Measurements from ENCODE around the gene PCDHA10. TPM values are rescaled to one million over a fixed set of nuclear protein-coding genes. Genes with fewer than 3 reads are reported as not detected.

Gene PCDHA10
- total RNA-seq, 3 donors from 2014 or later (not counting 1 experiment from before 2014, with no cell fraction given), result not detected

- intact Hi-C loops (cut with micrococcal nuclease), result no loop called here
- H3K9me3 ChIP-seq (ENCODE audit: control insufficient read depth, insufficient read depth, low read length), result peaks cover 31% of the 10 kb centered on the region
- TF ChIP-seq CTCF (IDR thresholded peaks at IDR 0.05), result no peak
- Mint-ChIP-seq H3K9me3 (peaks cover 2 to 11% of the 10 kb centered on the region in 2 donors), H3K27me3 (ENCODE audit: low read depth in 2 of 2) (peaks cover 0 to 5% of the 10 kb centered on the region in 2 donors), H3K4me1 (no peaks in the 10 kb centered on the region), H3K36me3 (no peaks in the 10 kb centered on the region), H3K27ac (no peak overlapping the region), H3K4me3 (no peak overlapping the region)
- DNase-seq (no peak), ATAC-seq (no peak)
- H3K27me3 ChIP-seq (ENCODE audit: control insufficient read depth, insufficient read depth, low read length), result peaks cover 4% of the 10 kb centered on the region
- H3K4me3 ChIP-seq (ENCODE audit: low read length), result no peak overlapping the region
- H3K36me3 ChIP-seq (ENCODE audit: control insufficient read depth, insufficient read depth, low read length), result no peaks in the 10 kb centered on the region
- no peak overlapping the region for H3K27ac ChIP-seq (ENCODE audit: low read length)
- WGBS (ENCODE audit: insufficient coverage), result 61% methylated on average over 94 of the region's 94 CpGs
- H3K4me1 ChIP-seq (ENCODE audit: control insufficient read depth, insufficient read depth, low read length), result no peaks in the 10 kb centered on the region
These were observed 1.7 kb downstream of the PCDHA10 start for GRCh38 chr5:140857177-140857986.

- H3K27me3 Mint-ChIP-seq (ENCODE audit: low read depth in 2 of 2), result peaks cover 0 to 5% of the 10 kb centered on the region in 2 donors
- no peaks in the 10 kb centered on the region for H3K36me3 ChIP-seq (ENCODE audit: control insufficient read depth, insufficient read depth, low read length)
- DNase-seq (no peak), ATAC-seq (no peak)
- H3K4me1 ChIP-seq (ENCODE audit: control insufficient read depth, insufficient read depth, low read length), result no peaks in the 10 kb centered on the region
- no peak overlapping the region for H3K27ac Mint-ChIP-seq
- H3K36me3 Mint-ChIP-seq, result no peaks in the 10 kb centered on the region
- H3K27me3 ChIP-seq (ENCODE audit: control insufficient read depth, insufficient read depth, low read length), result peaks cover 4% of the 10 kb centered on the region
- H3K9me3 Mint-ChIP-seq, result peaks cover 2 to 11% of the 10 kb centered on the region in 2 donors
- WGBS (ENCODE audit: insufficient coverage), result 64% methylated on average over 22 of the region's 22 CpGs
- no peak overlapping the region for H3K4me3 Mint-ChIP-seq
- TF ChIP-seq CTCF (IDR thresholded peaks at IDR 0.05), result no peak
- H3K27ac ChIP-seq (ENCODE audit: low read length), result no peak overlapping the region
- H3K9me3 ChIP-seq (ENCODE audit: control insufficient read depth, insufficient read depth, low read length), result peaks cover 33% of the 10 kb centered on the region
- H3K4me1 Mint-ChIP-seq, result no peaks in the 10 kb centered on the region
- intact Hi-C loops (cut with micrococcal nuclease), result no loop called here
- H3K4me3 ChIP-seq (ENCODE audit: low read length), result no peak overlapping the region
These were observed 2.2 kb downstream of the PCDHA10 start for GRCh38 chr5:140857987-140858240.

GRCh38 chr5:140862441-140863295 is 7.0 kb downstream of the PCDHA10 start:
- Histone ChIP-seq H3K4me3 (ENCODE audit: low read length) (no peak overlapping the region), H3K36me3 (ENCODE audit: control insufficient read depth, insufficient read depth, low read length) (no peaks in the 10 kb centered on the region), H3K9me3 (ENCODE audit: control insufficient read depth, insufficient read depth, low read length) (peaks cover 19% of the 10 kb centered on the region), H3K27me3 (ENCODE audit: control insufficient read depth, insufficient read depth, low read length) (no peaks in the 10 kb centered on the region), H3K27ac (ENCODE audit: low read length) (no peak overlapping the region), H3K4me1 (ENCODE audit: control insufficient read depth, insufficient read depth, low read length) (no peaks in the 10 kb centered on the region)
- no peak for TF ChIP-seq CTCF (IDR thresholded peaks at IDR 0.05)
- WGBS (ENCODE audit: insufficient coverage), result 50% methylated on average over 76 of the region's 76 CpGs
- no peak for ATAC-seq
- Mint-ChIP-seq H3K27me3 (ENCODE audit: low read depth in 2 of 2) (no peaks in the 10 kb centered on the region), H3K4me1 (no peaks in the 10 kb centered on the region), H3K4me3 (no peak overlapping the region), H3K9me3 (peaks cover 4 to 6% of the 10 kb centered on the region in 2 donors), H3K27ac (no peak overlapping the region), H3K36me3 (peaks cover 6% of the 10 kb centered on the region)
- DNase-seq, result no peak
- intact Hi-C loops (cut with micrococcal nuclease), result no loop called here
